PC-9 (cell line): ENCODE measurements around the gene SH2D5.

Source experiments
- EZH2 ChIP-seq: fragments of 200-600 bp; sonication (generic); IDR thresholded peaks from 2 replicates; pipeline ENCODE4 v1.8.0; 2017; ENCODE audit warnings: antibody characterized with exemption, low read depth
- TF ChIP-seq, protein P1 (sequence below): fragments of 200-600 bp; sonication (generic); conservative IDR thresholded peaks from 2 replicates; pipeline ENCODE4 v1.6.1; 2017; ENCODE audit warnings: mixed run types, antibody characterized with exemption, mild to moderate bottlenecking, moderate library complexity

DNA sequence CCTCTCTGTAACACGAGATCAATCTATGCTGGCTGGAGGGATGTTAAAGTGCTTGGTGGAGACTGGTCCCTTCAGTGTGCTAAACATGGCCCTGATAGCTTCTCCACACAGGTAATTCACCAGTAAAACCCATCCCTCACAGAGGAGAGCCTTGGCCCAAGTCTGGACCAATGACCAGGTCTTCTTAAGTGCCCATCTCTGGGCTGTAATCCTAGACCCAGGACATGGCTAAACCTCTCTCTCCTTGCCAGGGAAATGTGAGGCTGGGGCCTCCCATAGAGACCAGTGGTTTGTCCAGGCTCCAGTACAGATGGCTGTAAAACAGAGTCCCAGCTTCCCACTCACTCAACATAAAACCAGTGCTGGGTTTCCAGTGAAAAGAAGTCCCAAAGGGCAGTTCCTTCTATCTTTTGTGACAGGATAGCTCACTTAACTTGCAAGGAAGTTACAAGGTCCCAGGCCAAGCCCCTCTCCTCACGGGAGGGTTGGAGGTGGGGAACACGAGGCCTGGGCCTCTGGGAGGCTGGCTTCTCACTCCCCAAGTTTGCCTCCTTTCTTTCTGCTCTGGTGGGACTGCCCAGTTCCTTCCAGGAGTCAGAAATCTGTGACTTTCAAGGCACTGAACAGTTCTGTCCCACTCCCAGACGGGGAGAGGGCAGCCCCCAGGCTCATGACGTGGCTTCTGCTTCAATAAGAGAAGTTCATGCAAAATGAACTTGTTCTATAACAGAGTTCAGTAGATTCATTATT, 12.5 kb downstream of the SH2D5 start:
- no peak for TF ChIP-seq EZH2
- TF ChIP-seq, protein P1, sequence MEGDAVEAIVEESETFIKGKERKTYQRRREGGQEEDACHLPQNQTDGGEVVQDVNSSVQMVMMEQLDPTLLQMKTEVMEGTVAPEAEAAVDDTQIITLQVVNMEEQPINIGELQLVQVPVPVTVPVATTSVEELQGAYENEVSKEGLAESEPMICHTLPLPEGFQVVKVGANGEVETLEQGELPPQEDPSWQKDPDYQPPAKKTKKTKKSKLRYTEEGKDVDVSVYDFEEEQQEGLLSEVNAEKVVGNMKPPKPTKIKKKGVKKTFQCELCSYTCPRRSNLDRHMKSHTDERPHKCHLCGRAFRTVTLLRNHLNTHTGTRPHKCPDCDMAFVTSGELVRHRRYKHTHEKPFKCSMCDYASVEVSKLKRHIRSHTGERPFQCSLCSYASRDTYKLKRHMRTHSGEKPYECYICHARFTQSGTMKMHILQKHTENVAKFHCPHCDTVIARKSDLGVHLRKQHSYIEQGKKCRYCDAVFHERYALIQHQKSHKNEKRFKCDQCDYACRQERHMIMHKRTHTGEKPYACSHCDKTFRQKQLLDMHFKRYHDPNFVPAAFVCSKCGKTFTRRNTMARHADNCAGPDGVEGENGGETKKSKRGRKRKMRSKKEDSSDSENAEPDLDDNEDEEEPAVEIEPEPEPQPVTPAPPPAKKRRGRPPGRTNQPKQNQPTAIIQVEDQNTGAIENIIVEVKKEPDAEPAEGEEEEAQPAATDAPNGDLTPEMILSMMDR: no peak
